Ishikawa (cell line): ENCODE results near the gene TSPAN15.

Source experiments
- CREB1 ChIP-seq: IDR thresholded peaks from 2 replicates; pipeline ENCODE4 v1.6.1; 2012; ENCODE audit warnings: low read depth
- EP300 ChIP-seq: IDR thresholded peaks from 2 replicates; pipeline ENCODE4 v1.6.1; 2012; ENCODE audit warnings: borderline replicate concordance
- NFIC ChIP-seq: IDR thresholded peaks from 2 replicates; pipeline ENCODE4 v1.6.1; 2012
- RAD21 ChIP-seq: IDR thresholded peaks from 2 replicates; pipeline ENCODE4 v1.6.1; 2012; ENCODE audit warnings: low read depth
- YY1 ChIP-seq: IDR thresholded peaks from 2 replicates; pipeline ENCODE4 v1.6.1; 2012; ENCODE audit warnings: low read depth

GRCh38 chr10:69405221-69405620 lies 46.0 kb upstream of the TSPAN15 start:
- TF ChIP-seq EP300 (no peak), RAD21 (no peak), NFIC (no peak), YY1 (no peak), CREB1 (no peak)
